SKM-1 (cell line): Measurements from ENCODE around the gene IGF1.

Source experiments
- DNase-seq: peaks from one replicate; lab custom pipeline; 2025; ENCODE audit not compliant: unreplicated experiment; lab: John Stamatoyannopoulos, UW

IGF1 gene

GRCh38 chr12:102480406-102480805 is at the start of gene IGF1:
TSS of gene IGF1 (minus strand) at chr12:102480563. CDS start at chr12:102480381, 182 bp downstream.
- DNase-seq: no peak

DNA sequence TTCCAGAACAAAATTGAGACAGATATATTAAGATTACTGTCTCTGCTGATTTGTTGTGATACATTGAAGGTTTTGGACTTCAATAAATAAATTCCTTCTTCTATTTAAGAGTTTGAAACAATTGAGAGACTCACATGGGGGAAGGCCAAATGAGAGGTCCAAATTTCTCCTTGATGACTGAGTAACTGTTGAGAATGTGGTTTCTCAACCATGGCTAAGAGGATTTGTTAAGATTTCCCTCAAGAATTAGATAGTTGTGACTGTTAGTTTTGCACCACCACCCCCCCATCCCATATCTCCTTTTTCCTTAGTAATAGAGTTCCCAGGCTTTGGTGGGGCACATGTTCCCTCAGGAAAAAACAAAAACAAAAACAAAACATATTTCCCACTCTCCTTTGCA is 47.7 kb upstream of the IGF1 start:
- DNase-seq: no peak

GRCh38 chr12:102527171-102527720 is 46.9 kb upstream of the IGF1 start:
- DNase-seq: no peak

GRCh38 chr12:102526656-102527055 is 46.3 kb upstream of the IGF1 start:
- no peak for DNase-seq

DNA sequence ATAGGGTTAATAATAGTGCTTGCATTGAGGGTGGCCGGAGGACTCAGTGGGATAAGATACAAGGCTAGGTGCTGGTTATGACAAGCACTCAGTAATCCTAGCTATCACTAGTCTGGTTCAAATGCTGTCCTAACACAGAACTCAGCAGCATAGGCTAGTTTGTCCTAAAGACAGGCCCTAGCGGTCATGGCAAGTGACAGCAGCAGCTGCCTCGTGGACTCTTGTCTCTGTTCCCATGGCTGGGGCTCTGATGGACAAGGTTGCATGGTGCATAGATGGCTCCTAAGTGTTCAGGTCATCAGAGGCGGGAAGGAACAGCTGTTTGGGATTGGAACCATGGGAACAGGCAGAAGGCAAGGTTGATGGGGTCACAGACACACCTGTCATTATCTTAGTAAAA is 42.4 kb upstream of the IGF1 start:
- DNase-seq: no peak

GRCh38 chr12:102521662-102522277 is 41.4 kb upstream of the IGF1 start:
- no peak for DNase-seq

DNA sequence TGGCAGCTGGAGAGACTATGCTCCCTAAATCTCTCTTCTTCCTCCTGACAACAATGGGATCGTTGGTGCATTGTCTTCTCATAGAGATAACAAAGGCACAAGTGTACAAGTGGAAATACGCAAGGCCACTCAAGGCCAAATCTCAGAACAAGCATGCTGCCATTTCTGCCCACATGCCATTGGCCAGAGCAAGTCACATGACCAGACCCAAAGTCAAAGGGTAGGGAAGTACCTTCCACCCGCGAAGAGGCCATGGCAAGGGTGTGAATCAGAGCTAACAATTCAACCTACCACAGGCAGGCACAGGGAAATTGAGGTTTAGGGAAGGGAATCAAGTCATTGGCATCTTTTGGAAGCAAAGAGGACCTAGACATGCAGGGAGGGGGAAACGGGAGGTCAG is 38.5 kb upstream of the IGF1 start:
- no peak for DNase-seq

DNA sequence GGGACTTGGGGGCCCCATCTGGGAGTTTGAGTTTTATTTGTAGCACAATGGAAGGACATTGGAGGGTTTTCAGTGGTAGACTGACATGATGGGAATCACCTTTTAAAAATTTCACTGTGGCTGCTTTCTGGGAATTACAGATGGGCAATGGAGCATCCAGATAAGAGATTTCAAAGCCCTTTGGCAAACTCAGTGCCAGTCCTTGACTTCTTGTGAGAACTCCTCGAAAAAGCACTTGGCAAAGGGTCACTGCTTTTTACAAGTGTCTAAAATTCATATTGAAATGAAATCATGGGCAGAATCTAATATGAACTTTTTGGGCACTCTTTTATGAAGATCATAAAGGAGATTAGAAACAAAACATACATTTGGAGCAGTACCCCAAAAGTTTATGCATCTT is 34.3 kb upstream of the IGF1 start:
- no peak for DNase-seq

DNA sequence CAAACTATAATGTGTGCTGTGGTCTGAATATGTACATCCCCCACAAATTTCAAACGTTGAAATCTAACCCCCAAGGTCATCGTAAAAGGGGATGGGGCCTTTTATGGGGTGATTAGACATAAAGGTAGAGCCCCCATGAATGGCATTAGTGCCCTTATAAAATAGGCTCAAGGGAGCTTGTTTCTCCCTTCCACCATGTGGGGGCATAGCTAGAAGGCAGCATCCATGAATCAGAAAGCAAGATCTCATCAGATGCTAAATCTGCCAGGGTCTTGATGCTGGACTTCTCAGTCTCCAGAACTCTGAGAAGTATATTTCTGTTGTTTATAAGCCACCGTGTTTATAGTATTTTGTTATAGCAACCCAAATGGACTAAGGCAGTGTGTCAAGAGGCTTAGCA is 33.4 kb upstream of the IGF1 start:
- DNase-seq: no peak

DNA sequence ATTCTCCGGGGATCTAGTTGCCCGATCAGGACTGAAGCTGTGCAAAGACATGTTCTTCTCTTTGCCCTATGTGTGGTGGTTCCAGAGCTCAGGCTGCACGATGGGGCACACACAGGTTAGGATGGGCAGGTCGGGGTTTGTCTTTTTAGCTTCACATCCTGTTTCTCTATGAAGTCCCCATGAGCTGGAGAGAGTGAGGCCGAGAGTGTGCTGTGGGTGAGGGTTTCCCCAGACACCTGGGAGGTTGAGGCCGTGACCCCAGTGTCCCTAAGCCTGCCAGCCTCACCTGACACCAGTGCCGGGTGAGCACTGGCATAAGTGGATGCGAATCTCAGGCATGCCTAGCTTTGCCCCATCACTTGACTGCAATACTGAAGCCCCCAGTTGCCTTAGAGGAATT is 32.9 kb upstream of the IGF1 start:
- DNase-seq: no peak

DNA sequence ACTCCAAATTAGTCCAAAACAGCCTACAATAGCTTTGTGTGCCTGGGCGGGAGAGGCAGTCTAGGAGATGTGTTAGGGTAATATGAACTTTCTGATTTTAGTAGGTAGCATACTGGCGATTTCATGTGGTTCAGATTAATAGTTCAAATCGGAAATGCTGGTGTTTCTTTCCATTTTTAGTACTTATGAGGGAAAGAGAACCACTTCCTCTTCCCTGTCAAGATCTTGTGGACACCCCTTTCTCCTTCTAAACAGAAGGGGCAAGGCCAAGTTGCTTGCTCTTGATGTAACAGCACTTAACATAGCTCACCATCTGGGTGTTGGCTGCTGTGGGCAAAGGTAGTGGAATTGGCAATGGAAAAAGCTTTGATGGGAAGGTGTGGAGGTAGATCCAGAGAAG is 32.2 kb upstream of the IGF1 start:
- DNase-seq: no peak

- DNase-seq: no peak
These were observed 31.2 kb upstream of the IGF1 start for GRCh38 chr12:102511575-102511974.

DNA sequence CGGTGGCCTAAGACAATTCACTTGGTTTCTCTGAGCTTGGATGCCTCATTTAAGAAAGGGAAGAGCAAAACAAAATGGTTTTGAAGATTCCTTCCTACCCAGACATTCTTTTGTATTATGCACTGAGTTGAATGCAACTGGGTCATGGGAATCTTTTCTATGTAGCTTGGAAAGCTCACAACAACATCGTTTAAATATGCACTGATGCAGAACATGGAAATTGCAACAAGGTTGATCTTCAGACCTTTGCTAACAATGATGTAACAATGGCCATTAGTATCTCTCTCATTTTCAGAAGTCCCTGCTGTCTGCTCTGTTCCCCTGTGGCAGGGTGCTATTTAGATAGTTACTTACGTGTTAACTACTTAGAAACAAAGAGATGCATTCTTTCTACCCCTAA is 30.1 kb upstream of the IGF1 start:
- no peak for DNase-seq

- DNase-seq: no peak
These were observed 29.7 kb upstream of the IGF1 start for GRCh38 chr12:102510031-102510430.

- DNase-seq: no peak
These were observed 28.8 kb upstream of the IGF1 start for GRCh38 chr12:102509123-102509626.

- no peak for DNase-seq
These were observed 27.7 kb upstream of the IGF1 start for GRCh38 chr12:102508052-102508451.

DNA sequence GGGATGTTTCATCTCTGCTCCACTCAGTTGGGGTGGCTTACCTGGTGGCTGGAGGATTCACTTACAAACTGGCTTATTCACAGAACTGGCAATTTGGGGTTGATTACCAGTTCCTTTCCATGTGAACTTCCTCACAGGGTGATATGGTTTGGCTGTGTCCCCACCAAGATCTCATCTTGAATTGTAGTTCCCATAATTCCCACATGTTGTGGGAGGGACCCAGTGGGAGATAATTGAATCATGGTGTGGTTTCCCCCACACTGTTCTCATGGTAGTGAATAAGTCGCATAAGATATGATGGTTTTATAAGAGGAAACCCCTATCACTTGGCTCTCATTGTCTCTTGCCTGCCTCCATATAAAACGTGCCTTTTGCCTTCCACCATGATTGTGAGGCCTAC is 26.9 kb upstream of the IGF1 start:
- no peak for DNase-seq

DNA sequence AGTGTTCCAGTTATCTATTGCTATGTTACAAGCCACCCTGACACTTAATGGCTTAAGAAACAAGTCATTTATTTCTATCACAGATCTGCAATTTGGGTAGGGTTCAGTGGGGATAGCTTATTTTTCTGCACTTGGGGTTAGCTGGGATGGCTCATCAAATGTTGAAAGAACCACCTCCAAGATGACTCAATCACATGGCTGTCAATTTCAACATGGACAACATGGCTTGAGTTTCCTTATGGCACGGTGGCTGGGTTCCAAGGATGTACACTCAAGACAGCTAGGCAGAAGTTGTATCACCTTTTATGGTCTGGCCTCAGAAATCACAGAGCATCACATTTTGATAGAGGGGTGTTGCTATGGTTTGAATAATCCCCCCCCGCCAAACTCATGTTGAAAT is 24.5 kb upstream of the IGF1 start:
- no peak for DNase-seq

- DNase-seq: peak; percentile 13
These were observed 23.9 kb upstream of the IGF1 start for GRCh38 chr12:102504280-102504679.

- DNase-seq: no peak
These were observed 23.5 kb upstream of the IGF1 start for GRCh38 chr12:102503831-102504230.

DNA sequence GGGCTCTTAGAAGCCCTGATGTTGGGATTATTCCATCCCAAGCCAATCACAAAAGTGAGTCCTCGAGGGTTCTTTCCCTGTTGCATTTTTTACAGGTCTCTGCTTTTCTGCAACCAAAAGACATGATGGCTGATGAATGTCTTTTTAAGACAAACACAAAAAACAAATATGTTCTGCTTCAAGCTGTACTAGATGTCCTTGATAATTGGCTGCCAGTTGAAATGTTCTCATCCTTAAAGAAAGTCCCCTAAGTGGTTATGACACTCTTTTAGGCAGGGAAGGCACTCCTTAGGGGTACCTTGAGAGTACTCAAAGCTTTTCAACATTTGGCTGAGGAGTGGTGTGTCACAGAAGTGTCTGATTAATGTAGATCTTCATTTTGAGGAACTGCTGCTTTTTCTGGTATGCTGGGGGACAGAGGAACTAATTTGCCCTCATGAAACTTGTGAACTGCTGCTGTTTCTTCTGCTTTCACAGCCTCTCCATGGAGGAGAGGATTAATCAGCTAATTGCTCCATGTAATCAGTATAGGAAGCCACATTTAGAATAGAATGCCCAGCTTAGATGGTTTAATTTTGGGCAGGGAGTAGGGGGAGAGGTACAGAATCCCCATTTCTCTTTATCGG is 22.8 kb upstream of the IGF1 start:
- peak; percentile 5 for DNase-seq

GRCh38 chr12:102501773-102502172 is 21.4 kb upstream of the IGF1 start:
- DNase-seq: no peak

- peak; percentile 1 for DNase-seq
These were observed 18.1 kb upstream of the IGF1 start for GRCh38 chr12:102498471-102498870.
